Keratinocyte (primary cell): ENCODE measurements around the gene GLYAT.

Experiments
- EZH2 ChIP-seq: IDR thresholded peaks from one replicate; pipeline ENCODE4 v1.6.1; 2012; ENCODE audit warnings: inconsistent platforms, mild to moderate bottlenecking, low read length, moderate library complexity
- TF ChIP-seq, protein P1 (sequence below), 3 experiments: IDR thresholded peaks in 1 of 3; conservative IDR thresholded peaks in 1 of 3; optimal IDR thresholded peaks in 1 of 3; 2 replicates in 2 of 3; 3 replicates in 1 of 3; pipeline versions ENCODE3 to v1.5.1; 2011; ENCODE audit warnings: low read length in 3 of 3, mild to moderate bottlenecking in 3 of 3, moderate library complexity in 2 of 3, control low read depth in 1 of 3, inconsistent platforms in 1 of 3; ENCODE audit not compliant: insufficient read depth in 2 of 3; ENCODE audit errors: extremely low read depth in 1 of 3

DNA sequence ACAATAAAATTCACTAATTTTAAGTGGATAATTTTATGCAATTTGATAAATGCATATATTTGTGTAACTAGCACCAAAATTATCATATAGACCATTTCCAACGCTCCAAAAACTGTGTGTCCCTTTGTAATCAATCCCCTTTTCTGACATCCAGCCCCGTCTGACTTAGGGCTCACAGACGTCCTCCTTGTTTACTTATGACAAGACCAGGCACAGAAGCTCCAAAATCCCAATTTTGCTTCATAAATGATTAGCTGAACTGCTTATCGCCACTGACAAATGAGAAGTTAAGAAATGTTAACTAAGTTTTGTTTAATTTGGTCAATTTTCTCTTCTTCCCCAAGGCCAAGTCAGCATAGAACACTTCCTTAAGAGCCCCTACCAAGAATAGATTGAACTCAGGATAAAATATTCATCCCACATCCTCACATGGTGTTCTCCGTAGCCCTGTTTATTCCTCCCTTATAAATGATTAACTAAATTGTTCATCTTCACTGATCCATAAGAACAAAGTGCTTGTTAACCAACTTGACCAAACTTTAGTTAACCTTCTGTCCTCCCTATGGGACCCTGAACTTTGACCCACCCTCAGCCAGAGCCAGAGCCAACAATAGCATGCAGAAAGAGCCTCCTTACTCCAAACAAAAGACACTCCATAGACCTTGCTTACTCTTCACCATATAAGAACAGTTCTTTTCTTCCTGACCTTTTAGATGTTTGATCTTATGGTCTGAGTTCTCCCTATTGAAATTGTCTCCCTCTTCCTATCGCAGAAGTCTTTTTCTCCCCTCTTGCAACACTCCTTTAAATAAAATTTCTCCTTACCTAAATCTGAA lies 30.8 kb upstream of the GLYAT start:
- TF ChIP-seq, protein P1, sequence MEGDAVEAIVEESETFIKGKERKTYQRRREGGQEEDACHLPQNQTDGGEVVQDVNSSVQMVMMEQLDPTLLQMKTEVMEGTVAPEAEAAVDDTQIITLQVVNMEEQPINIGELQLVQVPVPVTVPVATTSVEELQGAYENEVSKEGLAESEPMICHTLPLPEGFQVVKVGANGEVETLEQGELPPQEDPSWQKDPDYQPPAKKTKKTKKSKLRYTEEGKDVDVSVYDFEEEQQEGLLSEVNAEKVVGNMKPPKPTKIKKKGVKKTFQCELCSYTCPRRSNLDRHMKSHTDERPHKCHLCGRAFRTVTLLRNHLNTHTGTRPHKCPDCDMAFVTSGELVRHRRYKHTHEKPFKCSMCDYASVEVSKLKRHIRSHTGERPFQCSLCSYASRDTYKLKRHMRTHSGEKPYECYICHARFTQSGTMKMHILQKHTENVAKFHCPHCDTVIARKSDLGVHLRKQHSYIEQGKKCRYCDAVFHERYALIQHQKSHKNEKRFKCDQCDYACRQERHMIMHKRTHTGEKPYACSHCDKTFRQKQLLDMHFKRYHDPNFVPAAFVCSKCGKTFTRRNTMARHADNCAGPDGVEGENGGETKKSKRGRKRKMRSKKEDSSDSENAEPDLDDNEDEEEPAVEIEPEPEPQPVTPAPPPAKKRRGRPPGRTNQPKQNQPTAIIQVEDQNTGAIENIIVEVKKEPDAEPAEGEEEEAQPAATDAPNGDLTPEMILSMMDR (optimal IDR thresholded peaks at IDR 0.05 in 1 of 3, IDR thresholded peaks at IDR 0.05 in 1 of 3, conservative IDR thresholded peaks at IDR 0.05 in 1 of 3; ENCODE audit: extremely low read depth in 1 of 3, insufficient read depth in 2 of 3, low read length in 3 of 3) = no peak
- TF ChIP-seq EZH2 = no peak
